HG03139 (cell line): Measurements from ENCODE around the gene ADCY9.
"Not testable (repeated sequence)": the region's sequence is repeated elsewhere in the genome, so short reads cannot be mapped to it uniquely, and the experiment has no call there.

Experiments
- ATAC-seq: cut with Tn5 transposase; IDR thresholded peaks from one replicate; pipeline ENCODE4 v1.9.1; 2021; ENCODE audit not compliant: unreplicated experiment

ADCY9 gene

DNA sequence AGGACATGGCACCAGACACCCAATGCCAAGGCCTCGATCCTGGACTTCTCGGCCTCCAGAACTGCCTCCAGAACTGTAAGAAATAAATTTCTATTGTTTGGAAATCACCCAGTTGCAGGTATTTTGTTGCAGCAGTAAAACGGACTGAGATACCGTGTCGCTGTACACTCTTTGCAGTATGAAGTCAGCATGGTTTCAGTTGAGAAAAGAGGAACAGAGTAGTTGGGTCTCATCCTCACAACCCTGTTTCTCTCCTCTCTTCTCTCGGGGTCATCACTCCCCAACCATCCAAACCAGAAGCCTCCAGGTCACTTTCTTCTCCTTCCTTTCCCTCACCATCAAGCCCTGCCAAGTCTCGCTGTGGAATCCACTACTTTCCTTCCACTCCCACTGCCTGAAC lies 77.8 kb downstream of the ADCY9 start:
- no peak for ATAC-seq

DNA sequence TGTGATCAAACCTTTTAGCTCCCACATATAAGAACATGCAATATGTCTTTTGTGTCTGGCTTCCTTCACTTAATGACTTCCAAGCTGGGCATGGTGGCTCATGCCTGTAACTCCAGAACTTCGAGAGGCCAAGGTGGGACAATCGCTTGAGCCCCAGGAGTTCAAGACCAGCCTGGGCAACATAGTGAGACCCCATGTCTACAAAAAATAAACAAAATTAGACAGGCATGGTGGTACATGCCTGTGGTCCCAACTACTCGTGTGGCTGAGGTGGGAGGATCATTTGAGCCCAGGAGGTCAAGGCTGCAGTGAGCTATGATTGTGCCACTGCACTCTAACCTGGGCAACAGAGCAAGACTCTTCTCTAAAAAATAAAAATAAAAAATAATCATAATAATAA lies 79.3 kb downstream of the ADCY9 start:
- not testable (repeated sequence) for ATAC-seq

DNA sequence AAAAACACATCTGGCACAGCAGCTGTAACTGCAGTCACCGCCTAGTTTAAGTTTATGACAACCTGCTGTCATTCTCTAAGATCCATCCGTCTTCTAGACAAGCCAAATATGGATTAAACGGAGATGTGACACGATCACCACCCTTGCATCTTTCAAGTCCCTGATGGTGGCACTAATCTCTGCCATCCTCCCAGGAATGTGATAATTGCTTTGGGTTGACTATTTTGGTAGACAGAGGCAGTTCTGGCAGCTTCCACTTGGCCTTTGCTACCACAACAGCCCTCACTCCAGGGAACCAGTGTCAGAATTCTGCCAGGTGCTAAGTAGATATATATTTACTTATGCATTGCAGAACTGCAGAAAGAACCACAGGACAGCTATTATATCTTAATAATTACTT lies 81.3 kb downstream of the ADCY9 start:
- ATAC-seq: no peak

DNA sequence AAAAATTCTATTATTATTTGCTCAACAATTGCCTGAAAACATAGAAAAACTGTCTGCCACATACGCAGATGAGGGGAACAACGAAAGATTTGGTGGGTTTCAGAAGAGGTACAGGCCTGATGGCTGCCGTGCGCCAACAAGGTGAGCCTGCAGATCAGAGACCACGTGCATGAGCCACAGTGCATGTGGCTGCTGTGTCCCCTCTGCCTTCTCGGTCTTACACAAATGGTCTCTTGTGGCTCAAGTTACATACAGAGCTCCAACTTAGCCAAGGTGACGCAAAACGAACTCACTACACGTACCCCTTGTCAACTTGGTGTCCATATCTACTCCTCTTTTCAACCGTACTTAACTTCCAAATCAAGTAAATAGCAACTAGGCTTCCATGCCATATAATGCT lies 82.3 kb downstream of the ADCY9 start:
- ATAC-seq: no peak

DNA sequence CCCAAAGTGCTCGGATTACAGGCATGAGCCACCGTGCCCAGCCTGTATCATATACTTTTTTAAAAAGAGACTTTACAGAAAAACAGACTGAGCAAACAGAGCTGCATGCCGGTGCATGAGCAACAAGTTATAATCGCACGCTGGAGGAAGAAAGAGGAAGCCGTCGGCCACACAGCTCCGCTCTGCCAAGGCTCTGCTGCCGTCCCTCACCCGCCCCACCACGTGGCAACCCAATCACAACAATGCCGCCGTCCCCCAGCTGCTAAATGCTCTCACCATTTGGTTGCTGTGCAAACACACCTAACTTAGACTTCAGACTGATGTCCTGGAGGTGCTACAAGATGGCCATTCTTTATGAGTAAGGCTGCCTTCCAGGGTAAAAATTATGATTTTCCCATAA lies 83.5 kb downstream of the ADCY9 start:
- ATAC-seq: no peak

DNA sequence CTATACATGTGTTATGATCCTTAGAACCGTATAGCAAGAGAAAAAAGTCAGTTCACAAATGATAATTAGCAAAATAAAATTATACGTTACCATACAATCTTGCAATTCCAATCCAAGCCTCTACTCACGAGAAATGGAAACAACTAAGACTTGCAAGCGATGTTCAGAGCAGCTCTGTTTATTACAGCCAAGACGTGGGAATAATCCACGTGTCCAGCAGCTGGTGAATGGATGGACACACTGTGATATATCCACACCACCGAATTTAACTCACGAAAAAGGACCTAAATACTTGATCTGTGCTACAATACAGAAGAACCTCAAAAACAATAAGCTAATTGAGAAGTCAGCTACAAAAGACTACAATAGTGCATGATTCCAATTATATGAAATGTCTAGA lies 88.1 kb downstream of the ADCY9 start:
- ATAC-seq: no peak

GRCh38 chr16:4026854-4027253 lies 89.4 kb downstream of the ADCY9 start:
- no peak for ATAC-seq

- ATAC-seq: no peak
Observed at GRCh38 chr16:4025428-4025827, 90.8 kb downstream of the ADCY9 start.

- no peak for ATAC-seq
Observed at GRCh38 chr16:4021916-4022315, 94.3 kb downstream of the ADCY9 start.

GRCh38 chr16:4021070-4021779 lies 95.0 kb downstream of the ADCY9 start:
- no peak for ATAC-seq

GRCh38 chr16:4019371-4019791 lies 96.9 kb downstream of the ADCY9 start:
- no peak for ATAC-seq

DNA sequence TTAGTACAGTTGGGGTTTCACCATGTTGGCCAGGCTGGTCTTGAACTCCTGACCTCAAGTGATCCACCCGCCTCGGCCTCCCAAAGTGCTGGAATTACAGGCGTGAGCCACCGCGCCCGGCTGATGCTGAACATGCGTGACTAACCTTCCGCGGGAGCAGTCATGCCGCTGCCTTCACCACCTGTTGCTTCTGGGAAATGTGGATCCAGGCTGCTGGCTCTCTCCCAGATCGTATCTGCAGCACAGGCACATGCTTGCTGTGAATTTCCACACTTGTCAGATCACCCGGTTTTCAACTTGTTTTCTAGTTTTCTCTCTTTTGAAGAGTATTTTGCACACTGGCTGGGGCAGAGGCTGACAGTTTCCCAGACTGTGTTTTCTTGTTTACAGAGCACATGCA lies 97.9 kb downstream of the ADCY9 start:
- no peak for ATAC-seq

DNA sequence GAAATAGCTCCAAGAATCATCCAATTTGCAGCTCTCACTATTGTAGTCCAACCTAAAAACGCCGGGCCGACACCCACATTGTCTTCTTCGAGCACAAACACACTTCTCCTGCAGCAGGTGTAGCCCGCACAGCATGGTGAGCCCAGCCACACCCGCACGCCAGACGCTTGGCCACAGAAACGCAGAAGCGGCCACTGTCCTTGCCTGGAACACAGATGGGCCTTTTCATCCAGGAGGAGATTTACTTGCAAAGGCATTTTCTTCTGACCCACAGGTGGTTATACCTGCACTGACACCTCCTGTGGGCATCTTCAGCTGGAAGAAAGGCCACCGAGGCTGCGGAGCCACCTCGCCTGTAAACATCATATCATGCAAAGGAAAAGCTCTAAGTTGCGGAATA lies 98.4 kb downstream of the ADCY9 start:
- ATAC-seq: no peak

GRCh38 chr16:4016658-4017057 lies 99.6 kb downstream of the ADCY9 start:
- no peak for ATAC-seq

- ATAC-seq: no peak
Observed at GRCh38 chr16:4016005-4016352, 100.3 kb downstream of the ADCY9 start.

GRCh38 chr16:4015275-4016004 lies 100.8 kb downstream of the ADCY9 start:
- no peak for ATAC-seq

GRCh38 chr16:4011940-4012629 lies 104.2 kb downstream of the ADCY9 start:
- ATAC-seq: no peak

DNA sequence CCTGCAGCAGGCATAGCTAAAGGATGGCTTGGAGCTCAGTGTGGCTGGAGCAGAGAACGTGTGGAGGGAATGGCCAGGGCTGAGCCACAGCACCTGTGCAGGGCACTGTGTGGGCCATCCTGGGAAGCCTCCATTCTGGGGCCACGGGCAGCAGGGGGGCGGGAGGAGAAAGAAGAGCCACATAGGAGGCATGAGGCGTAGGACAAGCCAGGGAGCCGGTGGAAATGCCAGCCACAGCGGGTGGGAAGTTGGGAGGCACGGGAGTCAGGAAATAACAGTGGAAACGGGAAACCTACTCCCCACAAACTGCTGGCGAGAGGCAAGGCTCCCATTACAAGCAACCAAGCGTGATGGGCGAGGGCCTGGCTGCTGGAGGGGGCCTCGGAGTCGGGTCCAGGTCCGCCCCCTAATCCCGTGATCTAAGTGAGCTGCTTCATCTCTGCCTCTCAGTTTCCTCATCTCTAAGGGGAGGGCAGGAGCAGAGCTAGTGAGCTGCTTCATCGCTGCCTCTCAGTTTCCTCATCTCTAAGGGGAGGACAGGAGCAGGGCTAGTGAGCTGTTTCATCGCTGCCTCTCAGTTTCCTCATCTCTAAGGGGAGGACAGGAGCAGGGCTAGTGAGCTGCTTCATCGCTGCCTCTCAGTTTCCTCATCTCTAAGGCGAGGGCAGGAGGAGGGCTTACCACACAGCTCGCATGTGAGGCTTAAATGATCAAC lies 104.9 kb downstream of the ADCY9 start:
- no peak for ATAC-seq

DNA sequence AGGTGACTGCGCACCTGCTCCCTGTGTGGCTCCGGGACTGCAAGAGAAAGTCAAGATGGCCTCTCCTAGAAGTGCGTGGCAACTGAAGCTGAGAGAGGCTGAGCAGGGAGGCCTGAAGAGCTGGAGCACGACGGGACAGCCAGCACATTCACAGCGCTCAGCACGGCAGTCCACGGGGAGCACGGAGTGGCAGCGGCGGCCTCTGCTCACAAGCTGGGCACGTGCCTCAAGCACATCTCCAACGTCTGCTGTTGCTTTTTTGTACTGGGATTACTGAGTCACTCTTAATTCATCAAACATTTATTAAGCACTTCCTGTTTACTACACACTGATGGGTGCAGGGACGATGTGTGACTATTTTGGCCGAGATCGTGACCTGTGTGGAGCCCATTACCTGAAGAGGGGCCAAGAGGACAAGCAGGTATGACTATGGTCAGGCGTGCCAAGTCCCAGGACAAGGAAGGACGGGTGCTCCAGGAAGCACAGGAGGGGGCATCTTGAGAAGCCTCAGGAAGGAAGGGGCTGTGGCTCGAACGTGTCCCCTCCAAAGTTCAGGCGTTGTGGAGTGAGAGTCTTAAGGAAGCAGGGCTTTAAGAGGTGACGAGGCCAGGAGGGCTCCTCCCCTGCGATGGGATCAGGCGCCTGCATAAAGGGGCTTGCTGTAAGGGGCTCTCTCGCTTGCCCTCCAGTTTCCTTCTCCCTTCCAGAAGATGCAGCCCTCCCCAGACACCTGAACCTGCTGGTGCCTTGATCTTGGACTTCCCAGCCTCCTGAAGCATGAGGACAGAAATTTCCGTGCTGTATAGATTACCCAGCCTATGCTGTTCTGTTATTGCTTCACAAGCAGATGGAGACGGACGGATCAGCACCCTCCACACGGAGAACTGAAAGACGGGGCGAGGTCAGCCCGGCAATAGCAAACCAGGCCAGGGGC lies 105.8 kb downstream of the ADCY9 start:
- ATAC-seq: no peak

DNA sequence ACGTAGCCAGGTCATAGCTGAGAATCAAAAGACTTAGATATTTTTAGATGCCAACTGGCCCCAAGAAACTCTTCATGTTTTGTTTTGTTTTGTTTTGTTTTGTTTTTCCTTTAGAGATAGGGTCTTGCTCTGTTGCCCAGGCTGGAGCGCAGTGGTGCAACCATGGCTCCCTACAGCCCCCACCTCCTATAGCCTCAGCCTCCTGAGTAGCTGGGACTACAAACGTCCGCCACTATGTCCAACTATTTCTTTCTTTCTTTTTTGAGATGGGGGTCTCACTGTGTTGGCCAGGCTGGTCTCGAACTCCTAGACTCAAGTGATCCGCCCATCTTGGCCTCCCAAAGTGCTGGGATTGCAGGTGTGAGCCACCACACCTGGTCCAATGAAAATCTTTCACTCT lies 107.1 kb downstream of the ADCY9 start:
- ATAC-seq: no peak

DNA sequence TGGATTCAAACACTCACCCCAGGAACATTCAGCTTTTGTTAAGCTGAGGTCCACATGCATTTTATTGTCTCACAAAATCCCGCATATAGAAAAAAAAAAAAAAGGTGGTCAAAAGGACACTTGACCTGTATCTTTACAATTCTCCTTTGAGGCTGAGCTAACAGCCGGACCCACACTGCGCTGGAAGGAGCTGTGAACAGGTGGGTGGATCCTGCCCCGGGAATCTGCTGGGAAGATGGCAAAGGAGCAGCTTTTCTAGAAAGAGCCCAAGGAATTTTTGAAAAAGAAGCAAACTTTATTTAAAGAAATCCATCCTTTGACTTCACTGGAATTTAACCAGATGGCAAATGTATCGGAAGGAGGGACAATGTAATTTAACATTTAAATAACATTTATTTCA lies 108.1 kb downstream of the ADCY9 start:
- no peak for ATAC-seq
